OCI-LY1 (cell line): ENCODE data around the gene SEL1L3.

Experiments
- H2AFZ ChIP-seq: fragments of 200-600 bp; sonication (generic), shearing (Covaris generic); 2 replicates; pipeline ENCODE4 v1.6.0; 2014; ENCODE audit warnings: antibody characterized with exemption, mild to moderate bottlenecking, low read length
- H3F3A ChIP-seq: fragments of 200-600 bp; sonication (generic), shearing (Covaris generic); 2 replicates; pipeline ENCODE4 v1.6.0; 2014; ENCODE audit warnings: mild to moderate bottlenecking, antibody characterized with exemption, low read length, moderate library complexity; ENCODE audit not compliant: insufficient read depth
- H3K27ac ChIP-seq: fragments of 200-600 bp; sonication (generic); 2 replicates; pipeline ENCODE4 v1.5.1; 2014; ENCODE audit warnings: low read length, mixed run types, mild to moderate bottlenecking, low read depth; ENCODE audit not compliant: poor library complexity, severe bottlenecking
- H3K27me3 ChIP-seq: fragments of 200-600 bp; sonication (generic); 2 replicates; pipeline ENCODE4 v1.6.0; 2014; ENCODE audit warnings: antibody characterized with exemption, mild to moderate bottlenecking, low read length, moderate library complexity; ENCODE audit not compliant: insufficient read depth
- H3K36me3 ChIP-seq: fragments of 200-600 bp; sonication (generic); 2 replicates; pipeline ENCODE4 v1.6.1; 2014; ENCODE audit warnings: mild to moderate bottlenecking, antibody characterized with exemption, low read length, moderate library complexity, mixed read lengths; ENCODE audit not compliant: insufficient read depth
- H3K4me1 ChIP-seq: fragments of 200-600 bp; sonication (generic); 2 replicates; pipeline ENCODE4 v1.5.1; 2014; ENCODE audit warnings: mild to moderate bottlenecking, low read length, moderate library complexity; ENCODE audit not compliant: insufficient read depth, severe bottlenecking
- H3K4me2 ChIP-seq: fragments of 200-600 bp; sonication (generic), shearing (Covaris generic); 2 replicates; pipeline ENCODE4 v1.6.1; 2014; ENCODE audit warnings: low read length
- H3K4me3 ChIP-seq: fragments of 200-600 bp; sonication (generic); 2 replicates; pipeline ENCODE4 v1.5.1; 2014; ENCODE audit warnings: low read length, low read depth, mild to moderate bottlenecking, mixed read lengths; ENCODE audit not compliant: poor library complexity, severe bottlenecking
- H3K79me2 ChIP-seq: fragments of 200-600 bp; shearing (Covaris generic); 2 replicates; pipeline ENCODE4 v1.6.1; 2016; ENCODE audit warnings: mixed run types, low read length, mixed read lengths; ENCODE audit not compliant: insufficient read depth
- H3K9ac ChIP-seq: fragments of 200-600 bp; sonication (generic), shearing (Covaris generic); 2 replicates; pipeline ENCODE4 v1.6.1; 2014; ENCODE audit warnings: mild to moderate bottlenecking, low read length, mixed read lengths
- H3K9me2 ChIP-seq: fragments of 200-600 bp; sonication (generic), shearing (Covaris generic); 2 replicates; pipeline ENCODE4 v1.6.1; 2014; ENCODE audit warnings: low read depth, mild to moderate bottlenecking, low read length, mixed read lengths
- H3K9me3 ChIP-seq: fragments of 200-600 bp; shearing (Covaris generic); 2 replicates; pipeline ENCODE4 v1.6.1; 2014; ENCODE audit warnings: low read length, mixed read lengths
- H4K20me1 ChIP-seq: fragments of 200-600 bp; sonication (generic), shearing (Covaris generic); 2 replicates; pipeline ENCODE4 v1.6.0; 2016; ENCODE audit warnings: mild to moderate bottlenecking, low read length; ENCODE audit not compliant: insufficient read depth
- CTCF ChIP-seq: fragments of 200-600 bp; sonication (generic), shearing (Covaris generic); IDR thresholded peaks from 2 replicates; pipeline ENCODE4 v1.5.1; 2017; ENCODE audit warnings: mild to moderate bottlenecking, antibody characterized with exemption, low read length, moderate library complexity, mixed read lengths
- EZH2 ChIP-seq: fragments of 200-600 bp; sonication (generic), shearing (Covaris generic); IDR thresholded peaks from 2 replicates; pipeline ENCODE4 v1.8.0; 2017; ENCODE audit warnings: borderline replicate concordance, mixed run types, mild to moderate bottlenecking, antibody characterized with exemption, low read length, moderate library complexity, mixed read lengths

The SEL1L3 gene

GRCh38 chr4:25879991-25880651, 17.3 kb upstream of the SEL1L3 start:
- peak overlapping the region; percentile 31; the same call in 1 of the 2 replicates for H3K9ac ChIP-seq
- H3K9me3 ChIP-seq, result no peaks in the 10 kb centered on the region
- H3K27ac ChIP-seq, result peak overlapping the region; percentile 100
- H3K79me2 ChIP-seq, result no peaks in the 10 kb centered on the region
- H2AFZ ChIP-seq, result no peak overlapping the region
- no peaks in the 10 kb centered on the region for H3K36me3 ChIP-seq
- H3K9me2 ChIP-seq, result no peaks in the 10 kb centered on the region
- H3F3A ChIP-seq, result peaks cover 4% of the 10 kb centered on the region; the same call in 1 of the 2 replicates
- H3K4me3 ChIP-seq, result no peak overlapping the region
- peaks cover 85% of the 10 kb centered on the region for H3K4me1 ChIP-seq
- H4K20me1 ChIP-seq, result no peaks in the 10 kb centered on the region
- no peak for TF ChIP-seq CTCF
- TF ChIP-seq EZH2, result no peak
- H3K27me3 ChIP-seq, result no peaks in the 10 kb centered on the region
- H3K4me2 ChIP-seq, result peak overlapping the region; percentile 31

- Histone ChIP-seq H3K9me2 (no peaks in the 10 kb centered on the region), H3K4me3 (no peak overlapping the region), H3K4me2 (peak overlapping the region; percentile 40; the same call in 1 of the 2 replicates), H3K36me3 (no peaks in the 10 kb centered on the region), H3K9me3 (no peaks in the 10 kb centered on the region), H3F3A (peaks cover 10% of the 10 kb centered on the region), H4K20me1 (no peaks in the 10 kb centered on the region), H3K27me3 (no peaks in the 10 kb centered on the region), H3K79me2 (no peaks in the 10 kb centered on the region), H3K27ac (peak overlapping the region; percentile 100), H2AFZ (no peak overlapping the region), H3K9ac (peak overlapping the region; percentile 74; the same call in 1 of the 2 replicates), H3K4me1 (peaks cover 85% of the 10 kb centered on the region)
- TF ChIP-seq CTCF (no peak), EZH2 (no peak)
These were observed 16.8 kb upstream of the SEL1L3 start for GRCh38 chr4:25879587-25879986.

DNA sequence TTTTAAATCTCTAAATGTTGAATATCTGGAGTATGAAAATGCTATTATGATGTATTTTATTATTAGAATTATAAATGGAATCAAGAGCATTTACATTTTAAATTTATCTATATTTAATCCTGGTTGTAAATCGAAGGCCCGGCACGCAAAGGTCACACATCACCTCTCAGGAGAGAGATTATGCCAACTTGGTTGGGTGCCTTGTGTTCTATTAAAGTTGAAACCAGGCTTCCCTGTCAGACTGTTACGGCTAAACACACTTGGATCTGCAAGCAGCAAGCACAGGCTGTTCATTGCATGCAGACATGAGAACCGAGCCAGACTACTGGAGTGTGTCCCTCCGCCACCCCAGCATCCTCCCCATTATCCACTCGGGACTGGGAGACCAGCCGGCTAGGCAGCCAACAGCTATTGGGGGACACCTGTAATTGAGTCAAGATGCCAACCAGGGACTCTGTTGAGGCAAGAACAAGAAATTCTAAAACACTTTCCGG, 16.4 kb upstream of the SEL1L3 start:
- Histone ChIP-seq H2AFZ (no peak overlapping the region), H3K27me3 (no peaks in the 10 kb centered on the region), H3K79me2 (no peaks in the 10 kb centered on the region), H3K27ac (peak overlapping the region; percentile 100), H3K4me3 (no peak overlapping the region), H3K9me2 (no peaks in the 10 kb centered on the region), H3K9me3 (no peaks in the 10 kb centered on the region), H3K4me2 (peak overlapping the region; percentile 57), H3K9ac (peak overlapping the region; percentile 74), H3F3A (peaks cover 14% of the 10 kb centered on the region), H4K20me1 (no peaks in the 10 kb centered on the region), H3K4me1 (peaks cover 85% of the 10 kb centered on the region), H3K36me3 (no peaks in the 10 kb centered on the region)
- TF ChIP-seq CTCF (no peak), EZH2 (no peak)
